ENCODE results near the gene PGM1.

PGM1 gene

GRCh38 chr1:63674865-63675419, 81.7 kb downstream of the PGM1 start:
- Histone ChIP-seq H3K4me2 (ENCODE audit: low read length) (no peak overlapping the region), H3F3A (ENCODE audit: control insufficient read depth, insufficient read depth) (no peaks in the 10 kb centered on the region), H3K9me3 (ENCODE audit: control insufficient read depth, insufficient read depth, low read length) (no peaks in the 10 kb centered on the region), H3K4me1 (ENCODE audit: control insufficient read depth, low read length) (no peaks in the 10 kb centered on the region), H3K27ac (ENCODE audit: low read depth, low read length) (no peak overlapping the region), H4K20me1 (ENCODE audit: control insufficient read depth, insufficient read depth, low read depth, low read length) (no peaks in the 10 kb centered on the region), H3K79me2 (ENCODE audit: control insufficient read depth, low read length) (no peaks in the 10 kb centered on the region), H3K27me3 (ENCODE audit: control insufficient read depth, low read length) (no peaks in the 10 kb centered on the region), H3K9me2 (replicated peaks; ENCODE audit: control insufficient read depth, low read length) (no peaks in the 10 kb centered on the region), H3K36me3 (ENCODE audit: control insufficient read depth, low read length) (no peaks in the 10 kb centered on the region), H3K4me3 (ENCODE audit: low read length) (no peak overlapping the region)
- TF ChIP-seq EZH2phosphoT487 (IDR thresholded peaks at IDR 0.05; ENCODE audit: borderline replicate concordance, low read length) (no peak), CTCF (IDR thresholded peaks at IDR 0.05; ENCODE audit: low read depth, low read length, poor library complexity, severe bottlenecking) (no peak)

DNA sequence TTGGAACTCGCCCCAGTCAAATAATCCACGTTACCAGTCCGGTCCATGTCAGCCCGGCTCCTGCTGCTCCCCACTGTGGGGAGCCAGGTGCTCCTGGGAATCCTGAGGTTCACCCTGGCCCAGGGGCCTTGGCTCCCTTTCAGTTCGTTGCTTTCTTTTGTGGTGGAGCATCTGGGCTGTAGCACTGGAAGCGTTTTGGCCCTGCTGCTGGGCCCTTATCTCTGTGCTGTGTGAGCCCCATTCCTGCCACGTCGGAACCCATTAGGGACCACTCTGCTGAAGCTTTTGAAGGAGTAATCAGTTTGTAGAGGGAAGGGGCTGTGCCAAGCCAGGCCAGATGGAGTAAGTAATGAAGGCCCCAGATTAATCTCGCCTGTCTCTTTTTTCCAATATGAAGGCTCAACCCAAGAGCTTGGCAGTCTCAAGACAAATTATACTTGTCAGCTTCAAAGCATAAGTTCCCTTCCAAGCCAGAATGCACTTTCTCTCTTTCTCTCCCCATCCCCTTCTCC, 82.3 kb downstream of the PGM1 start:
- Histone ChIP-seq H3K4me2 (ENCODE audit: low read length) (no peak overlapping the region), H4K20me1 (ENCODE audit: control insufficient read depth, insufficient read depth, low read depth, low read length) (no peaks in the 10 kb centered on the region), H3K36me3 (ENCODE audit: control insufficient read depth, low read length) (no peaks in the 10 kb centered on the region), H3K4me3 (ENCODE audit: low read length) (no peak overlapping the region), H3K9me3 (ENCODE audit: control insufficient read depth, insufficient read depth, low read length) (no peaks in the 10 kb centered on the region), H3K27ac (ENCODE audit: low read depth, low read length) (no peak overlapping the region), H3K4me1 (ENCODE audit: control insufficient read depth, low read length) (no peaks in the 10 kb centered on the region), H3F3A (ENCODE audit: control insufficient read depth, insufficient read depth) (no peaks in the 10 kb centered on the region), H3K79me2 (ENCODE audit: control insufficient read depth, low read length) (no peaks in the 10 kb centered on the region), H3K9me2 (replicated peaks; ENCODE audit: control insufficient read depth, low read length) (no peaks in the 10 kb centered on the region), H3K27me3 (ENCODE audit: control insufficient read depth, low read length) (no peaks in the 10 kb centered on the region)
- no peak for TF ChIP-seq EZH2phosphoT487 (IDR thresholded peaks at IDR 0.05; ENCODE audit: borderline replicate concordance, low read length)
- TF ChIP-seq CTCF (IDR thresholded peaks at IDR 0.05; ENCODE audit: low read depth, low read length, poor library complexity, severe bottlenecking) = no peak

DNA sequence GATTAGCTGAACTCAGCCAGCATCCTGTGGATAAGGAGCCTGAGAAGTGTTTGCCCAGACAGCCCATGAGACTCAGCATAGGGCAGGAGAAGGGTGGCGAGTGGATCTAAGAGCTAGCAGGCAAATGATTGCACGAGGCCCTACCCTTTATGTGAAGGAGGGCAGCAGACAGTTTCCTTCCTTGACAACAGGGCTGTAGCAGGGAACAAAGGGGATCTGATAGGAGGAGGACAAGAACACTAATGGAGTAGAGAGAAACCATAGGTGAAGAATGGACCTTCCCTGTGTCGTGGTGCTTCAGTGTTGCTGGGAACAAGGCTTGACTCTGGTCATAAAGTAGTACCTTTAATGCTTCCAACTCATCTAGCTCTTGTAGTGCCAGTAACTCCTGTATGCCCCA, 84.3 kb downstream of the PGM1 start:
- H3F3A ChIP-seq (ENCODE audit: control insufficient read depth, insufficient read depth) = no peaks in the 10 kb centered on the region
- H3K4me1 ChIP-seq (ENCODE audit: control insufficient read depth, low read length) = no peaks in the 10 kb centered on the region
- H4K20me1 ChIP-seq (ENCODE audit: control insufficient read depth, insufficient read depth, low read depth, low read length) = no peaks in the 10 kb centered on the region
- H3K9me2 ChIP-seq (replicated peaks; ENCODE audit: control insufficient read depth, low read length) = no peaks in the 10 kb centered on the region
- no peak overlapping the region for H3K4me2 ChIP-seq (ENCODE audit: low read length)
- H3K9me3 ChIP-seq (ENCODE audit: control insufficient read depth, insufficient read depth, low read length) = no peaks in the 10 kb centered on the region
- no peak overlapping the region for H3K4me3 ChIP-seq (ENCODE audit: low read length)
- no peak overlapping the region for H3K27ac ChIP-seq (ENCODE audit: low read depth, low read length)
- TF ChIP-seq EZH2phosphoT487 (IDR thresholded peaks at IDR 0.05; ENCODE audit: borderline replicate concordance, low read length) (no peak), CTCF (IDR thresholded peaks at IDR 0.05; ENCODE audit: low read depth, low read length, poor library complexity, severe bottlenecking) (no peak)
- H3K27me3 ChIP-seq (ENCODE audit: control insufficient read depth, low read length) = 0 out of 2 replicates have a peak, but pooled peaks cover 4% of the 10 kb centered on the region
- H3K36me3 ChIP-seq (ENCODE audit: control insufficient read depth, low read length) = no peaks in the 10 kb centered on the region
- no peaks in the 10 kb centered on the region for H3K79me2 ChIP-seq (ENCODE audit: control insufficient read depth, low read length)
